IMR-90 (cell line): ENCODE measurements around the gene BRSK1. TPM values are rescaled to one million over a fixed set of nuclear protein-coding genes. Genes with fewer than 3 reads are reported as not detected.
A peak's percentile ranks its signal among the peaks of the same experiment; 100 is the strongest.

Source experiments
- ATAC-seq: fragments of 200-7000 bp; cut with Tn5 transposase; 2 replicates; pipeline ENCODE4 v1.9.1; 2020; ENCODE audit warnings: low read depth, mild to moderate bottlenecking, moderate library complexity
- BruUV-seq: library from RNA; stranded (reverse); fragments of 400-500 nt; replicated peaks from 2 replicates; lab custom pipeline; 2021; lab: Mats Ljungman, UMichigan
- CTCF ChIA-PET: fragments of 300-600 bp; formaldehyde crosslinking; extraction: SDS; loops from one replicate; lab custom pipeline; 2021; ENCODE audit warnings: antibody characterized with exemption; lab: Yijun Ruan, JAX
- POLR2A ChIA-PET: fragments of 300-600 bp; sonication (Branson Sonifier 250); formaldehyde crosslinking; loops from one replicate; lab custom pipeline; 2022; ENCODE audit warnings: antibody characterized with exemption; ENCODE audit not compliant: unreplicated experiment; lab: Charles Lee
- DNase-seq: peaks from one replicate; pipeline ENCODE4 v3.0.0; 2013
- H2AFZ ChIP-seq: replicated peaks from 2 replicates; pipeline ENCODE3; 2013; ENCODE audit warnings: low read length, mild to moderate bottlenecking; ENCODE audit not compliant: poor library complexity
- H2AK5ac ChIP-seq: 2 replicates; pipeline ENCODE4 v1.6.1; 2013; ENCODE audit warnings: low read depth, low read length, inconsistent platforms
- H2AK9ac ChIP-seq: replicated peaks from 2 replicates; pipeline ENCODE3; 2013; ENCODE audit warnings: mild to moderate bottlenecking, low read depth, low read length, moderate library complexity; ENCODE audit not compliant: poor library complexity
- H2BK120ac ChIP-seq: 2 replicates; pipeline ENCODE4 v1.6.1; 2013; ENCODE audit warnings: low read depth, low read length, inconsistent platforms
- H2BK15ac ChIP-seq: 3 replicates; pipeline ENCODE4 v1.6.1; 2013; ENCODE audit warnings: low read depth, low read length, inconsistent platforms
- H2BK20ac ChIP-seq: 2 replicates; pipeline ENCODE4 v1.6.1; 2013; ENCODE audit warnings: low read depth, mild to moderate bottlenecking, inconsistent platforms, low read length, moderate library complexity
- H2BK5ac ChIP-seq: 2 replicates; pipeline ENCODE4 v1.6.1; 2013; ENCODE audit warnings: mild to moderate bottlenecking, low read depth, low read length, inconsistent platforms; ENCODE audit not compliant: poor library complexity, severe bottlenecking
- H3K14ac ChIP-seq: replicated peaks from 2 replicates; pipeline ENCODE4 v1.6.1; 2013; ENCODE audit warnings: low read depth, low read length, inconsistent platforms
- H3K18ac ChIP-seq: 2 replicates; pipeline ENCODE4 v1.6.1; 2013; ENCODE audit warnings: low read depth, low read length, control low read depth
- H3K23ac ChIP-seq: 2 replicates; pipeline ENCODE4 v1.6.1; 2013; ENCODE audit warnings: low read depth, low read length, inconsistent platforms
- H3K27ac ChIP-seq: 2 replicates; pipeline ENCODE4 v1.5.1; 2013; ENCODE audit warnings: mild to moderate bottlenecking, control low read depth, low read length; ENCODE audit not compliant: insufficient read depth
- H3K27me3 ChIP-seq: 2 replicates; pipeline ENCODE4 v1.6.1; 2013; ENCODE audit warnings: low read length; ENCODE audit not compliant: control insufficient read depth, insufficient read depth
- H3K36me3 ChIP-seq: 2 replicates; pipeline ENCODE4 v1.6.1; 2013; ENCODE audit warnings: low read length, mixed read lengths; ENCODE audit not compliant: control insufficient read depth, insufficient read depth
- H3K4ac ChIP-seq: 2 replicates; pipeline ENCODE4 v1.6.1; 2013; ENCODE audit warnings: low read depth, low read length, inconsistent platforms
- H3K4me1 ChIP-seq: 2 replicates; pipeline ENCODE4 v1.6.1; 2013; ENCODE audit warnings: low read length, mixed read lengths; ENCODE audit not compliant: control insufficient read depth, insufficient read depth
- H3K4me2 ChIP-seq: 2 replicates; pipeline ENCODE4 v1.6.1; 2013; ENCODE audit warnings: low read depth, mild to moderate bottlenecking, control low read depth, low read length, moderate library complexity
- H3K4me3 ChIP-seq: 2 replicates; pipeline ENCODE4 v1.5.1; 2013; ENCODE audit warnings: low read depth, mild to moderate bottlenecking, control low read depth, low read length, moderate library complexity; ENCODE audit not compliant: insufficient read depth
- H3K56ac ChIP-seq: 2 replicates; pipeline ENCODE4 v1.6.1; 2013; ENCODE audit warnings: low read length, inconsistent platforms; ENCODE audit not compliant: insufficient read depth; ENCODE audit errors: extremely low read depth
- H3K79me1 ChIP-seq, 2 experiments: 2 replicates each; pipeline ENCODE4 v1.6.1; 2013; ENCODE audit warnings: low read length in 2 of 2, inconsistent platforms in 1 of 2, low read depth in 1 of 2
- H3K9ac ChIP-seq: 2 replicates; pipeline ENCODE4 v1.6.1; 2013; ENCODE audit warnings: low read depth, low read length, control low read depth
- H3K9me1 ChIP-seq: 2 replicates; pipeline ENCODE4 v1.6.1; 2013; ENCODE audit warnings: low read length, inconsistent platforms; ENCODE audit not compliant: insufficient read depth
- H3K9me3 ChIP-seq: 2 replicates; pipeline ENCODE4 v1.6.1; 2013; ENCODE audit warnings: low read length; ENCODE audit not compliant: control insufficient read depth, insufficient read depth
- H4K20me1 ChIP-seq: 2 replicates; pipeline ENCODE4 v1.6.1; 2013; ENCODE audit warnings: low read length, inconsistent platforms; ENCODE audit not compliant: insufficient read depth
- H4K5ac ChIP-seq: 2 replicates; pipeline ENCODE4 v1.6.1; 2013; ENCODE audit warnings: mild to moderate bottlenecking, low read depth, low read length, control low read depth
- H4K8ac ChIP-seq, 2 experiments: 2 replicates each; pipeline ENCODE4 v1.6.1; 2013; ENCODE audit warnings: low read depth in 2 of 2, low read length in 2 of 2, control low read depth in 1 of 2, inconsistent platforms in 1 of 2
- H4K91ac ChIP-seq: 2 replicates; pipeline ENCODE4 v1.6.1; 2013; ENCODE audit warnings: low read depth, low read length, inconsistent platforms; ENCODE audit not compliant: insufficient read depth
- BHLHE40 ChIP-seq: fragments of 150-350 bp; IDR thresholded peaks from 2 replicates; pipeline ENCODE4 v1.6.1; 2016; ENCODE audit warnings: mild to moderate bottlenecking, low read depth, low read length
- CEBPB ChIP-seq: IDR thresholded peaks from 2 replicates; pipeline ENCODE4 v1.6.1; 2012; ENCODE audit warnings: low read depth, low read length, improper control_type of control experiment
- CHD1 ChIP-seq: IDR thresholded peaks from 2 replicates; pipeline ENCODE4 v1.6.1; 2012; ENCODE audit warnings: low read depth, low read length, improper control_type of control experiment
- FOS ChIP-seq: fragments of 150-350 bp; IDR thresholded peaks from 2 replicates; pipeline ENCODE4 v1.6.1; 2016; ENCODE audit warnings: low read depth, low read length
- MAZ ChIP-seq: IDR thresholded peaks from 2 replicates; pipeline ENCODE4 v1.6.1; 2012; ENCODE audit warnings: low read depth, mild to moderate bottlenecking, low read length, improper control_type of control experiment, moderate library complexity, borderline replicate concordance
- MXI1 ChIP-seq: IDR thresholded peaks from 2 replicates; pipeline ENCODE4 v1.6.1; 2012; ENCODE audit warnings: low read depth, mild to moderate bottlenecking, low read length, moderate library complexity, borderline replicate concordance
- POLR2A ChIP-seq: IDR thresholded peaks from 2 replicates; pipeline ENCODE4 v1.6.1; 2012; ENCODE audit warnings: mild to moderate bottlenecking, low read depth, low read length
- RCOR1 ChIP-seq: IDR thresholded peaks from 2 replicates; pipeline ENCODE4 v1.6.1; 2012; ENCODE audit warnings: mild to moderate bottlenecking, low read length, improper control_type of control experiment; ENCODE audit not compliant: insufficient replicate concordance
- WGBS, 2 experiments: methylation state at CpG; one replicate each; pipeline versions ENCODE4 v1.1.5 to v1.1.7; 2013; ENCODE audit warnings: missing lambda C conversion rate in 2 of 2; ENCODE audit not compliant: insufficient read length in 1 of 2; ENCODE audit errors: extremely low coverage in 2 of 2; 5-methylcytosine and 5-hydroxymethylcytosine counted together
- dilution Hi-C: fragments of 300-500 bp; cut with HindIII; formaldehyde crosslinking; loops from one replicate; pipeline ENCODE4 v1.14.3; 2018; ENCODE audit warnings: low sequenced_read_pairs; ENCODE audit not compliant: unreplicated experiment
- in situ Hi-C: fragments of 300-500 bp; cut with MboI; formaldehyde crosslinking; loops from 3 replicates; pipeline ENCODE4 v1.14.3; 2019; ENCODE audit warnings: low sequenced_read_pairs, inconsistent platforms, mixed read lengths
- intact Hi-C: fragments of 100-400 bp; cut with micrococcal nuclease; formaldehyde crosslinking; loops from 2 replicates; pipeline ENCODE4 v1.10.0; 2022
- polyA plus RNA-seq, 3 experiments: library from polyadenylated mRNA; depleted of rRNA; stranded (reverse); fragments of >200 nt; gene quantifications; 2 replicates each; pipeline ENCODE4 v1.2.3, GENCODE V29; 2012; ENCODE audit warnings: low replicate concordance in 1 of 3
- total RNA-seq: library from RNA; depleted of rRNA; stranded (reverse); fragments of >200 nt; gene quantifications from 2 replicates; pipeline ENCODE4 v1.2.3, GENCODE V29; 2012

BRSK1 gene
- total and polyA plus RNA-seq, 2 of the 4 experiments (the other 2 are of a cell fraction) = 2.5 to 22.3 TPM

DNA sequence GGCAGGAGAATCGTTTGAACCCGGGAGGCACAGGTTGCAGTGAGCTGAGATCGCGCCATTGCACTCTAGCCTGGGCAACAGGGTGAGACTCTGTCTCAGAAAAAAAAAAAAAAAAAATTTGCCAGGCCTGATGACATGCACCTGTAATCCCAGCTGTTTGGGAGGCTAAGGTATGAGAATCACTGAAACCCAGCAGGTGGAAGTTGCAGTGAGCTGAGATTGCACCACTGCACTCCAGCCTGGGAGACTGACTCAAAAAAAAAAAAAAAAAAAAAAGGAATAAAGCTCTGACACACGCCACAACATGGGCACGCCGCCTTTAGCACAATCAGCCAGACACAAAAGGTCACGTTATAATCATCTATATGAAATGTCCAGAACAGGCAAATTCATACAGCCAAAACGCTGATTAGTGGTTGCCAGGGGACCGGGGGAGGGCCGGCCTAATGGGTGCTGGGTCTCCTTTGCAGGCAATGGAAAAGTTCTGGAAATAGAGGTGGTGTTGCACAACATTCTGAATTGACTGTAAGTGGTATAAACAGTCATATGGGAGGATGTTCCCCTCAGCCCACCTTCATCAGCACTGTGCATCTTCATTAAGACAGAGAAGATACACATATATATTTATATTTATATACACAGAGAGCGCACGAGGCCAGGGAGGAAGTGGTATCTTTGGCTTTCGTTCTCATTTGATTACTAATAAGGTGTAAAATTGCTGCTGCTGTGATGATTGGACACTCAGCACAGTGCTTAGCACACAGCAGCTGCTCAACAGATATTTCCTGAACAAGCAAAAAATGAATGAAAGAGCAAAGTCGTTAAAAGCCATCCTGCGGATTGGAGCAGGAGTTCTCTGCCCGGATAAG lies 7.7 kb upstream of the BRSK1 start:
- H3K79me1 ChIP-seq = peaks cover 0 to 22% of the 10 kb centered on the region in 2 experiments; a peak in 2 of 4 replicates
- H3K27me3 ChIP-seq = no peaks in the 10 kb centered on the region
- no peak overlapping the region for H3K56ac ChIP-seq
- CTCF ChIA-PET = interaction anchor here (0.6 kb wide), 1 partner anchor 110 kb away, joined by 3 read pairs; no protein-coding TSS in a partner anchor
- no peak overlapping the region for H3K4me2 ChIP-seq
- no peak overlapping the region for H2AK5ac ChIP-seq
- H4K8ac ChIP-seq = no peak overlapping the region
- no peak overlapping the region for H2BK20ac ChIP-seq
- DNase-seq (no peak), ATAC-seq (no peak)
- H3K4me3 ChIP-seq = no peak overlapping the region
- H4K91ac ChIP-seq = no peak overlapping the region
- no peak overlapping the region for H3K18ac ChIP-seq
- POLR2A ChIA-PET = no interaction called here
- no TSS peak for BruUV-seq
- H4K20me1 ChIP-seq = no peaks in the 10 kb centered on the region; the same call in 1 of the 2 replicates
- H3K4ac ChIP-seq = no peak overlapping the region
- peaks cover 31% of the 10 kb centered on the region for H3K36me3 ChIP-seq
- H3K14ac ChIP-seq = no peak overlapping the region
- H2BK120ac ChIP-seq = no peak overlapping the region
- H2BK15ac ChIP-seq = no peak overlapping the region
- H3K4me1 ChIP-seq = peaks cover 10% of the 10 kb centered on the region; the same call in 1 of the 2 replicates
- H3K9me3 ChIP-seq = no peaks in the 10 kb centered on the region
- H3K27ac ChIP-seq = no peak overlapping the region
- intact Hi-C loops (no loop called here), dilution Hi-C loops (no loop called here), in situ Hi-C loops (loop anchor here (25.0 kb wide), 1 partner anchor 361 kb away; the partner anchor contains the start of genes CCDC106, ZNF580 and ZNF581)
- peaks cover 10% of the 10 kb centered on the region for H3K9me1 ChIP-seq
- no peak overlapping the region for H2BK5ac ChIP-seq
- H2AK9ac ChIP-seq = no peak overlapping the region
- no peak overlapping the region for H3K23ac ChIP-seq
- no peak overlapping the region for H3K9ac ChIP-seq
- H4K5ac ChIP-seq = no peak overlapping the region
- TF ChIP-seq RCOR1 (no peak), BHLHE40 (no peak), CHD1 (no peak), POLR2A (no peak), MXI1 (no peak), CEBPB (peak; percentile 54), MAZ (no peak), FOS (no peak)
- no peak overlapping the region for H2AFZ ChIP-seq
- WGBS, 2 experiments = 100% methylated on average over 4 of the region's 17 CpGs; no CpG with 5 or more reads in 1 of the 2 experiments
